NT2/D1 (cell line): Measurements from ENCODE around the gene OSBPL3.

Experiments
- SUZ12 ChIP-seq: IDR thresholded peaks from 2 replicates; pipeline ENCODE4 v1.6.1; 2011; ENCODE audit not compliant: insufficient read length, insufficient read depth; ENCODE audit errors: extremely low read depth
- YY1 ChIP-seq: IDR thresholded peaks from 2 replicates; pipeline ENCODE4 v1.6.1; 2011; ENCODE audit not compliant: insufficient read length, insufficient read depth
- ZNF274 ChIP-seq: IDR thresholded peaks from 2 replicates; pipeline ENCODE4 v1.6.1; 2011; ENCODE audit warnings: mild to moderate bottlenecking, low read depth, low read length

DNA sequence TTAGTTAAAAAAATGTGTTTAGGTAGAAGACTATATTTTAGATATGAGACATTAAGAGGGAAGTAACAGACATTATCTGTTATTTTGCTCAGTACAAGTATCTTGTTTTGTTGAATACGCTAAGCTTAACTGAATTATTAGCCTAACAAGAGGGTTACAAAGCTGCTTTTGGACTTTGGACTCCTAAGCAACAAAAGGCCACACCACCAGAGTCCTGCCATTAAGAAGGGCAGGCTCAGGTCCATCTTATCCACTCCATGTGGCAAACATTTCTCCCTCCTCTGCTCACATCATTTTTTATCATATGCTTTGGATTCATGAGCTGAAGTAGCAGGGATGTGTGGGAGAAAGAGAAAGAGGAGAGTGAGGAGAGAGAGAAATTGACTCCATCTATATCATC lies 33.5 kb downstream of the OSBPL3 start:
- no peak for TF ChIP-seq ZNF274
- no peak for TF ChIP-seq YY1
- TF ChIP-seq SUZ12 = no peak
